Suprapubic skin (tissue), 4 donors: ENCODE results near the gene GRIN2A.

Source experiments
- CTCF ChIP-seq, 2 donors: fragments of 200-600 bp in 1 of 2; fragments of 450-650 bp in 1 of 2; sonication (generic) in 1 of 2; IDR thresholded peaks; one replicate each; pipeline ENCODE4 v1.5.1; 2016 to 2019; ENCODE audit warnings: antibody characterized with exemption in 2 of 2, mild to moderate bottlenecking in 1 of 2, moderate library complexity in 1 of 2
- POLR2A ChIP-seq, 2 donors: fragments of 450-650 bp; IDR thresholded peaks; one replicate each; pipeline ENCODE4 v1.6.1; 2017; ENCODE audit warnings: antibody characterized with exemption in 2 of 2, mild to moderate bottlenecking in 2 of 2, moderate library complexity in 2 of 2
- POLR2AphosphoS5 ChIP-seq, 3 donors: sonication (generic); formaldehyde crosslinking; IDR thresholded peaks; one replicate each; pipeline ENCODE4 v1.6.1; 2017; ENCODE audit warnings: antibody characterized with exemption in 3 of 3

- TF ChIP-seq CTCF (IDR thresholded peaks at IDR 0.05), result no peak
- TF ChIP-seq POLR2AphosphoS5 (IDR thresholded peaks at IDR 0.05), result no peak
- TF ChIP-seq POLR2A (IDR thresholded peaks at IDR 0.05), result no peak
Observed at GRCh38 chr16:10145542-10146035, 36.6 kb downstream of the GRIN2A start.
